ENCODE measurements around the gene DRD1.

The DRD1 gene

GRCh38 chr5:175444060-175444904 is at the start of gene DRD1:
DRD1 (minus strand) TSS chr5:175444182; CDS start chr5:175443099, 1,083 bp downstream.
- in situ Hi-C loops (cut with HindIII; ENCODE audit: low sequenced_read_pairs): no loop called here

GRCh38 chr5:175493726-175494125 is 49.7 kb upstream of the DRD1 start:
- in situ Hi-C loops (cut with HindIII; ENCODE audit: low sequenced_read_pairs): no loop called here

- in situ Hi-C loops (cut with HindIII; ENCODE audit: low sequenced_read_pairs): no loop called here
Measured at GRCh38 chr5:175493260-175493659, 49.3 kb upstream of the DRD1 start.

GRCh38 chr5:175491223-175491622 is 47.2 kb upstream of the DRD1 start:
- in situ Hi-C loops (cut with HindIII; ENCODE audit: low sequenced_read_pairs): no loop called here

- in situ Hi-C loops (cut with HindIII; ENCODE audit: low sequenced_read_pairs): no loop called here
Measured at GRCh38 chr5:175489693-175490443, 45.9 kb upstream of the DRD1 start.

- in situ Hi-C loops (cut with HindIII; ENCODE audit: low sequenced_read_pairs): no loop called here
Measured at GRCh38 chr5:175487514-175488222, 43.7 kb upstream of the DRD1 start.

GRCh38 chr5:175485631-175486030 is 41.6 kb upstream of the DRD1 start:
- in situ Hi-C loops (cut with HindIII; ENCODE audit: low sequenced_read_pairs): no loop called here

- in situ Hi-C loops (cut with HindIII; ENCODE audit: low sequenced_read_pairs): no loop called here
Measured at GRCh38 chr5:175484829-175485228, 40.8 kb upstream of the DRD1 start.

- in situ Hi-C loops (cut with HindIII; ENCODE audit: low sequenced_read_pairs): no loop called here
Measured at GRCh38 chr5:175484322-175484721, 40.3 kb upstream of the DRD1 start.

- in situ Hi-C loops (cut with HindIII; ENCODE audit: low sequenced_read_pairs): no loop called here
Measured at GRCh38 chr5:175483337-175483736, 39.4 kb upstream of the DRD1 start.

GRCh38 chr5:175479125-175479881 is 35.3 kb upstream of the DRD1 start:
- in situ Hi-C loops (cut with HindIII; ENCODE audit: low sequenced_read_pairs): no loop called here

- in situ Hi-C loops (cut with HindIII; ENCODE audit: low sequenced_read_pairs): no loop called here
Measured at GRCh38 chr5:175478384-175479124, 34.6 kb upstream of the DRD1 start, which contains the start of gene SFXN1. SFXN1 (plus strand) TSS chr5:175478560; CDS start chr5:175492104, 13,544 bp downstream.

- in situ Hi-C loops (cut with HindIII; ENCODE audit: low sequenced_read_pairs): no loop called here
Measured at GRCh38 chr5:175478008-175478383, 34.0 kb upstream of the DRD1 start.

- in situ Hi-C loops (cut with HindIII; ENCODE audit: low sequenced_read_pairs): no loop called here
Measured at GRCh38 chr5:175477440-175477839, 33.5 kb upstream of the DRD1 start.

- in situ Hi-C loops (cut with HindIII; ENCODE audit: low sequenced_read_pairs): no loop called here
Measured at GRCh38 chr5:175475248-175475647, 31.3 kb upstream of the DRD1 start.

- in situ Hi-C loops (cut with HindIII; ENCODE audit: low sequenced_read_pairs): no loop called here
Measured at GRCh38 chr5:175472378-175472777, 28.4 kb upstream of the DRD1 start.

- in situ Hi-C loops (cut with HindIII; ENCODE audit: low sequenced_read_pairs): no loop called here
Measured at GRCh38 chr5:175471628-175472027, 27.6 kb upstream of the DRD1 start.

GRCh38 chr5:175471196-175471595 is 27.2 kb upstream of the DRD1 start:
- in situ Hi-C loops (cut with HindIII; ENCODE audit: low sequenced_read_pairs): no loop called here

- in situ Hi-C loops (cut with HindIII; ENCODE audit: low sequenced_read_pairs): no loop called here
Measured at GRCh38 chr5:175470781-175471180, 26.8 kb upstream of the DRD1 start.

GRCh38 chr5:175469916-175470315 is 25.9 kb upstream of the DRD1 start:
- in situ Hi-C loops (cut with HindIII; ENCODE audit: low sequenced_read_pairs): no loop called here

Data from DLD1 (cell line).